Stimulated activated CD8-positive, alpha-beta memory T cell treated with anti-CD3 and anti-CD28 coated beads, Interleukin-7, amount 100 ng/mL, for 1 hour (primary cell): Measurements from ENCODE around the gene IGF2BP1.
"Not testable (repeated sequence)": the region's sequence is repeated elsewhere in the genome, so short reads cannot be mapped to it uniquely, and the experiment has no call there.

ENCODE experiments used
- DNase-seq, 2 donors: peaks; one replicate each; pipeline ENCODE4 v3.0.0-alpha.2; 2020; ENCODE audit warnings: low read depth in 2 of 2

The IGF2BP1 gene

DNA sequence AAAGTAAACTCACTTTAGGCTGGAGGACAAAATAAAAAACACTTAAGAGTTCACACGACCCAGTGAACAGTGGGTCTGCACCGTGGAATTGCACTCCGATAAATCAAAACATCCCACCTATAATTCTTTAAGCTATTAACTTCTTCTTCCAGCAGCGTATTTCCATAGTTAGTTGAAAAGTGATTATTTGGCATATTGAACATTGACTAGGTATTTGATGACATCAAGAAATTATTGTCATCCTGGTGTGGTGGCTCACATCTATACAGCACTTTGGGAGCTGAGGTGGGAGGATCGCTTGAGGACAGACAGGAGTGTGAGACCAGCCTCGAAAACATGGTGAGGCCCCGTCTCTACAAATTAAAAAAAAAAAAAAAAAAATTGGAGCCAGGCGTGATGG is 23.4 kb downstream of the IGF2BP1 start:
- no peak for DNase-seq

DNA sequence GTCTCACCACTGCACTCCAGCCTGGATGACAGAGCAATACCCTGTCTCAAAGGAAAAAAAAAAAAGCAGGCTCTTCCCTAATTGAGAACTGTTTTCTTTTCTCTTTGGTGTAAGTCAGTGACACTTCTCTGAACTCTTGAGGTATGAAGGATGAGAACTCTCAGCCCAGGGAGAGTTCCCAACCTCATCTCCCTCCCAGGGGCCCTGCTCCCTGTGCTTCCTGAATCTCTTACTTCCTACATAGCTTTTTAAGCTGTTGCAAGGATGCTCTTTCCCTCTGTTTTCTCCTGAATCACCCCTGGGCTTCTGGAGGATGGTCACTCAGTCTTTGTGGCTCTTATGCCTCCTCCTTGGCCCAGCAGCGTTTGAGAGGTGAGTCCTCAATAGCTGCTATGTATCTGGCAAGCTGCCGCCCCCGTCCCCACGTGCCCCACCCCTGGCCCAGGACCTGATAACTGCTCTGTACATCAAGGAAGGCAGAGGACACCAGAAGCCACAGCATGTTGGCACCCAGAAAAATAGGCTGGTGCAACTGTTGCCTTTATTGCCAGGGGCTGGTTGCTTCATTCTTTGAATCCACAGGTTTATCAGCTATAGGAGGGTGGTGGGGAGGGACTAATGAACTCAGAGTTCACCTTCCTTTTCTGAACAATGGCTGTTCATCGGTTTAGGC is 24.0 kb downstream of the IGF2BP1 start:
- DNase-seq, result no peak

DNA sequence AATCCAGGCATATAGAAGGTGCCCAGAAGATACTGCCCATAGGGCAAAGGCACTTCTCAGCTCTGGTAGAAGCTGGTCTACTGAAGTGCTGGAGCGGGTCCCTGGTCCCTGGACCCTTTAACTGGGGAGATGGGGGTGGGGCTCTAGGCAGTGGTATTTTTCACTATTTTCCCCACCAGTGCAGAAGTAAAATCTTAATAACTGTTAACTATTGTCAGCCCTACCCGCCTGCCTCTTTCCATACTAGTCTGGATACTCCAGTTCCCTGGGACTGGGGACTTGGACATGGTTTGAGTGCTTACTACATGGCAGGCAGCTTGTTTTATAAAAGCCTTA is 24.6 kb downstream of the IGF2BP1 start:
- DNase-seq, result no peak

DNA sequence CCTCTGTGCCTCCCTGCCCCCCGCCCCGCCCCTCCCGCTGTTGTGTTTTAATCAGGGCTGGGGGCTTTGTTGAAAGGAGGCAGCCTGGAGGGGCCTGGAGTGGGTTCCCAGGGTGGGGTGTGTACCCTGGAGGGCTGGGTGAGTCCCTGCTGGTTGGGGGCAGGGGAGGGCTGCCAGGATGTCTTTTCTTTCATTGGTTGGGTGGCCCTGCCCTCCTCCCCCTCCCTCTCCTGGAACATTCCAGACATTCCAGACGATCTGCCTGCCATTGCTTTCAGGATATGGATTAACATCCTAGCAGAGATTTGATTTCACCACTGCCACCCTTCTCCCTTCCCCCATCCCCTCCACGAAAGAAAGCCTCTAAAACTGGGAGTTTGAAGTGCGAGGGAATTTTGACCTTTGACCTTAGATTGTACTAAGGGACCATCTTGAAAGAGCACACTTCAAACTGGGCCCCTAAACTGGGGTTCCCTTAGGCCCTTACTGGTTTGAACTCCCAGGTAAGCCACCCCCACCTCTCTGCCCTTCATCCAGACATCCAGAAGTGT is 25.3 kb downstream of the IGF2BP1 start:
- no peak for DNase-seq

DNA sequence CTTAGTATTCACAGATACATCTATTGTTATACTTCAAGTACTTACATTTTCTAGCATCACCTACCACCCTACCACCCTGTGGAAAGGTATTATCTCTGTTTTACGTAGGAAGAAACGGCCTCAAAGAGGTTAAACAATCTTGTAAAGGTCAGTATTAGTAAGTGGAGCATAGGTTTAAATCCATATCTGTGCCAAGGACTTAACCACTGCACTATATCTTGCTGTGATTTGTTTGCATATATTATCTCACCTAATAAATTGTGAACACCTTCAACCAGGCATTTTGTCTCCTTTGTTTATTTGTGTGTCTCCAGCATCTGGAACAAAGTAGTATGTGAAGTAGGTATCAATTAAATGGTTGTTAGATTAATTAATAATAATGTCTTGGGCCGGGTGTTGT is 27.3 kb downstream of the IGF2BP1 start:
- no peak for DNase-seq

DNA sequence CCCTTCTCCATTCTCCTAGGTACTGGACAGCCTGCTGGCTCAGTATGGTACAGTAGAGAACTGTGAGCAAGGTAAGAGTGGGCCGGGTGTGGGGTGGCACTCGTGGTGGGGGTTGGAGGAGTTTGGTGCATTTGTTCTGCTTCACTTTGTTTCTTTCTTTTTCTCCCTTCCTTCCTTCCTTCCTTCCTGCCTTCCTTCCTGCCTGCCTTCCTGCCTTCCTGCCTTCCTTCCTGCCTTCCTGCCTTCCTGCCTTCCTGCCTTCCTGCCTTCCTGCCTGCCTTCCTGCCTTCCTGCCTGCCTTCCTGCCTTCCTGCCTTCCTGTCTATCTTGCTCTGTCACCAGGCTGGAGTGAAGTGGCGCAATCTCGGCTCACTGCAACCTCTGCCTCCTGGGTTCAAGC is 29.3 kb downstream of the IGF2BP1 start:
- not testable (repeated sequence) for DNase-seq

DNA sequence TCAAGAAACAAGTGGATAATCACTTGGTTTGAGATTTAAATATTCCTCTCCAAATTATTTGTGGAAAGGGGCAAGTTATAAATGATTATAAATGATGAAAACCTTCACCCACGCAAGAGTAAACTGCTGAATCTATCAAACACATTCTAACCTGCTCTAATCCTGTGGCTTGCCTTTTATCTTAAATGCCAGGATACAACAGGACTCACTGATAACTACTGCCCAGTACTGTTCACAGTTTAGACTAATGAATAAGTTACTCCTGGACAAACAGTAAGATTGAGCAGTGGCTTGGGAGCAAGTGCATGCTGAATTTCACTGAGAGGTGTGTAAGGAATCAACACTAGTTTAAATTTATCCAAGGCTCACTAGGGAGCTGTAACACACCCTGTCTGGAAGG is 31.1 kb downstream of the IGF2BP1 start:
- no peak for DNase-seq

DNA sequence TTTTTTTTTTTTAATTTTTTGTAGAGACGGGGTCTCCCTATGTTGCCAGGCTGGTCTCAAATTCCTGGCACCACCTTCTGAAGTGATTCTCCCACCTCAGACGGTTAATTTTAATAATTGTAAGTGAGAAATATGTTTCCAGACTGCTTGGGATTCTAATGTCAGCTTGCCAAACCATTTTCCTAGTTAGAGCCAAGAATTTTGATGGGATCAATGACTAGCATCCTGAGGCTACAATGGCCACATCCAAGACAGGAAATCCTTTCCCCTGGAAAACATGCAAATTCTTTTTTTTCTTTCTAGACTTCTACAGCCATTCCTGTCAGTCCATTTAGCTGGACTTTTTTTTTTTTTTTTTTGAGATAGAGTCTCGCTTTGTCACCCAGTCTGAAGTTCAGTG is 32.6 kb downstream of the IGF2BP1 start:
- DNase-seq, result no peak

DNA sequence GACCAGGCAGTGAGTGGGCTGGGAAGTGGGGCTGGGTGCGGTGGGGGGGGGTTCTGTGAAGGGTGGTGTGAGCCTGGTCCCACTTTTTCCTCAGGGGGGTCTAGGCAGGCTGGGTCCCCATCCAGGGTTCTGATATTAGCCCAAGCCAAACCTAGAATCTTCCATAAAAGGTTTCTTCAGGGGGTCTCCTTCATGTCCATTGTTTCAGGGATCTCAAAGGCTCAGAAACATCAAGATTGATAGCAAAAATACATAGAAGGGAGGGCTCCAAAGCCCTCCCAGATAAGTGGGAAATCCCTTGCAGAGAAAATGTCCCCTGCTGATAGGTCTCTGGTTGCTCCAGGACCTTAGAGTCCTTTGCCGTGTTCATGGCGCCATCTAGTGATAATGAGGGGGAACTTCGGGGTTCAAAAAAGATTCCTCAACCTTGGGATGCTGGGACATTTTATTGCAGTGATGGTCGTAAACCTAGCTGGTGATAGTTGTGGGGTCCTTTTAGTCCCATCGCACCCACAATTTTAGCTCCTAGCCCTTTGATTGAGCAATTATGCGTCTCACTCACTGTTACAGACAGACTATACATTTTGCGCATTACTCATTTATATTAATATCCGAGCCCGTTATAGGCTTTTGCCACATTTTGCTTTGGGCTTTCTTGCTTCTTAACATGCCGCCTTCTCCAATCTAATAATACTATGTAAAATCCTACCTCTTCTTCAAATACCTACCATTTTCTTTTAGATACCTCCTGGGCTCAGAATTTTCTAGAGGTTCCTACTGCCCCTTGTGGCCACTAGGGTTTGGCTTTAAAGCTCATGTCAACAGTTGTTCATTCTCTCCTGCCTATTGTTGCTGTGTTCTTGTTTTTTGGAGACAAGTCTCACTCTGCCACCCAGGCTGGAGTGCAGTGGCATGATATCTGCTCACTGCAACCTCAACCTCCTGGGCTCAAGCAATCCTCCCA is 35.1 kb downstream of the IGF2BP1 start:
- no peak for DNase-seq

DNA sequence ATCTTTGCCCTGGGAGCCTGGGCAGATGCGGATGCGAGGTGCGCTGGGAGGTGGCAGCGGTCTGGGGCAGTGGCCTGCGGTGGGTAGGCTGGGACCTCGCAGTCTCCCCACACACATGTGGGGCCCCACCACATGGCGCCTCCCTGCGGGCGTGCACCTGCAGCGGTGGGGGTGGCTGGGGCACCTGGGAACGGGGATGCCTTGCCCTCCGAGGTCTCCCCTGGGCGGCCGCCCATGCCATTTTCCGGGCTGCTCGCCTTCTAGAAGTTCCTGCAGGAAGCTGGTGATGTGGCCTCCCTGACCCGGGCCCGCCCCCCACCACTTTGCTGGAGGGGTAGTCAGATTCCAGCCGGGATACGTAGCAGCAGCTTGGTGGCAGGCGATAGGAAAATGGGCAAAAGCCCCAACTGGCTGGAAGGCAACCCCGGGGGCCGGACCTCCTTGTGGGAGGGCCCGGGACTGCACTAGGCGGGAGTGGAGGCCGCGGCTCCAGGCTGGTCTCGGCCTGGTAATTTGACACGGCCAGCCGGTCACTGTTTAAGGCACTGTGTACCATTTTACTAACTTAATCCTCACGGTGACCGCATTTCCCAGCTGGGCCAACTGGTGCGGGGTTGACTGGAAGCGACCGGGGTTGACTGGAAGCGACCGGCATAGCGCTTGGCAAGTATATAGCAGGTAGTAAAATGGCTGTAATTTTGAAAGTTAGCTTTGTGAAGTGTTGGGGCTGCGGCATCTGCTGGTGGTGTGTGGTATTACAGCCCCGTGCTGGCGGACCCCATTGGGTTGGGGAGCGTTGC is 38.5 kb downstream of the IGF2BP1 start:
- DNase-seq, result no peak

DNA sequence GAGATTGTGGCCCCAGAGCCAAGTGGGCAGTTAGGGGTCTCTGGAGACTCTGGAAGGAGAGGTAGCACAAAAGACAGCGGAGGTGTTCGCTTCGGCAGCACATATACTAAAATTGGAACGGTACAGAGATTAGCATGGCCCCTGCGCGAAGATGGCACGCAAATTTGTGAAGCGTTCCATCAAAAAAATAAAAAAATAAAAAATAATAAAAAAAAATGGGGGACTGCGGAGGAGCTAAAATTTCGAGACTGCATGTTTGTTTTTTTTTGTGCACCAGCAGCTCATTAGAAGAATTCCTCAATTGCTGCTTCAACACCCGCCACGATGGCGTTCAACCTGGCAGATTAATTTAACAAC is 39.1 kb downstream of the IGF2BP1 start:
- no peak for DNase-seq

DNA sequence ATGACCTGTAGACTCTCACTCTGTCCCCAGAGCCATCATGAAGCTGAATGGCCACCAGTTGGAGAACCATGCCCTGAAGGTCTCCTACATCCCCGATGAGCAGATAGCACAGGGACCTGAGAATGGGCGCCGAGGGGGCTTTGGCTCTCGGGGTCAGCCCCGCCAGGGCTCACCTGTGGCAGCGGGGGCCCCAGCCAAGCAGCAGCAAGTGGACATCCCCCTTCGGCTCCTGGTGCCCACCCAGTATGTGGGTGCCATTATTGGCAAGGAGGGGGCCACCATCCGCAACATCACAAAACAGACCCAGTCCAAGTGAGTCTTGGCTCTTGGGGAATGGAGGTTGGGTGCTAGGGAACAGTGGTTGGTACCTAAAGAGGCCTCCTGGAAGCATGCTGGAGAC is 41.0 kb downstream of the IGF2BP1 start:
- DNase-seq, result no peak

DNA sequence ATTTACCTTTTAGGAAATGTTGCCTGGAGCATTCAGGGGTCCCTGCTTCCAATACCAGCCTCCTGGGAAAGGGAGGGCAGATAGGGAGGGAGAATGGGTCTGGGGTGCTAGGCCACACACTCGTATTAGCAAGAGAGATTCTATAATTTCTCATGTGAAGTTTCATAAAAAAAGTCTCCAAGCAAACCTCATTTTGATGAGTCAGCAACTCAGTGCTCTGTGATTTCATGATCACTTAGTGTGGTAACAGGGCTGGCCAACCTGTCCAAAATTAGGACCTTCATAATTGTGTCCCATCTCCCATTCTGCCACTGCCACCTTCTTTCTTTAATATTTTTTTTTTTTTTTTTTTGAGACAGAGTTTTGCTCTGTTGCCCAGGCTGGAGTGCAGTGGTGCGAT is 41.4 kb downstream of the IGF2BP1 start:
- DNase-seq, result no peak

DNA sequence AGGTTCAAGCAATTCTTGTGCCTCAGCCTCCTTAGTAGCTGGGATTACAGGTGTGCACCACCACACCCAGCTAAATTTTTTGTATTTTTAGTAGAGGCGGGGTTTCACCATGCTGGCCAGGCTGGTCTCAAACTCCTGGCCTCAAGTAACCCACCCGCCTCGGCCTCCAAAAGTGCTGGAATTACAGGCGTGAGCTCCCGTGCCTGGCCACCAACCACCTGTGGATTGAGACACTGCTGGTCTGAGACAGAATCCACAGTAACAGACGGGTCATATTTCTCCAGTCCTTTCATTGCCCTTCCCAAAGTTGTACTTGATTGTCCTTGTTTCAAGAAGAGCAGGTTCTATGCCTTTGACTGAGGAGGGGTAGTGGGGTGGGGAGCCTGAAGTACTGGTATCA is 42.3 kb downstream of the IGF2BP1 start:
- DNase-seq, result not testable (repeated sequence)

DNA sequence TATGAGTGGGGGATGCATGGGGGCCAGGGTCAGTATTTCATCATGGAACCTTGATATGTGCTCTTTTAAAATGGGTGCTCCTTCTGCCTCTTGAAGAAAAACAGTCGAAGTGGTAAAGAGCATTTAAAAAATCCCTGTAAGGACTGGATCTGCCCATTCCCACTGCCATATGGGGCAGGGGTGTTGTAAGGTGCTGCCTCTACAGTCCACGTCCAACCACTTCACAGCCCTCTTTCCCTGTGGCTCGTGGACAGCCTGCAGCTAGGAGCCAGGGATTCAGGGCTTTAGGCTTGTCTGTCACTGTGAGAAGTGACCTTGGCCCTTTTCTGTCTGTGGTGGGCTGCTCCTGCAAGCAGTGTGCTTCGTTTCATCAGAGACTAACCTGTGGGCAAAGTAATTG is 44.3 kb downstream of the IGF2BP1 start:
- no peak for DNase-seq

DNA sequence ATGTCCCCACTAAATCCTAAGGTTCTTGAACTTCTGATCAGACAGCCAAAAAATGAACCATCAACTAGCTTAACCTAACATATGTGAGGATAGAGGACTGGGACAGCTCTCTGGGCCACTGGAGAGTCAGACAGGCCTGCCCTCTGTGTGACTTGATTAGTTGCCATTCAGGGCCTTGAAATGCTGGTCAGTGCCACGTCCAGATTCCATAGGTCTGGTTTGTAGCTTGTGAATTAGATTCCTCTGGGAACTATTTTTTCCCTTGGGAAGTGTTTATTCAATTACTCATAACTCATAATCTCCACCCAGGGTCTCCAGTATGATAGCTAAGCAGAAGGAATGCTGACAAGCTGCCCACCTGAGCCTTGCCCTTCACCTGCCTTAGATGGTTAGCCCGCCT is 48.2 kb downstream of the IGF2BP1 start:
- no peak for DNase-seq

DNA sequence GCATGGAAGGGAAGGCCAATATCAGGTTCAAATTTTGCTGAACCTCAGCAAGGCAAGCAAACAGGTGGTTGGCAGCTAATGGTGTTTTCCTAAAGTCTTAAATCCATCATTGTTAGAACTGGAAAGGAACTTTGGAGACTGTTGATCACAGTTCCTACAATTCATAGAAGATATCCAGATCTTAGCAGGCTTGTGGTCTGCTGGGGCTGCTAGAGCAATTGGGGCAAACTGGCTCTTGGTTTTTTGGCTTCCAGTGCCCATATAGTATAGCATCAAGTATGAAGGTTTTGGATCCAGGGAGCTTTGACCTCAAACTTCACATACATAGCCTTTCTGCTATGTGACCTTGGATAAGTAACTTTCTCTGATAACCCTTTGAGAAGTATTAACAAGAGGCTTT is 49.7 kb downstream of the IGF2BP1 start:
- no peak for DNase-seq

DNA sequence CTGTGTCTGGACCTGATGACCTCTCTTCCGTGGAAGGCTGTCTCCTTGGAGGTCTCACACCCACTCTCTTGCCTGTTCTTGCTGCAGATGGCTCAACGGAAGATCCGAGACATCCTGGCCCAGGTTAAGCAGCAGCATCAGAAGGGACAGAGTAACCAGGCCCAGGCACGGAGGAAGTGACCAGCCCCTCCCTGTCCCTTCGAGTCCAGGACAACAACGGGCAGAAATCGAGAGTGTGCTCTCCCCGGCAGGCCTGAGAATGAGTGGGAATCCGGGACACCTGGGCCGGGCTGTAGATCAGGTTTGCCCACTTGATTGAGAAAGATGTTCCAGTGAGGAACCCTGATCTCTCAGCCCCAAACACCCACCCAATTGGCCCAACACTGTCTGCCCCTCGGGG is 52.1 kb downstream of the IGF2BP1 start:
- no peak for DNase-seq

DNA sequence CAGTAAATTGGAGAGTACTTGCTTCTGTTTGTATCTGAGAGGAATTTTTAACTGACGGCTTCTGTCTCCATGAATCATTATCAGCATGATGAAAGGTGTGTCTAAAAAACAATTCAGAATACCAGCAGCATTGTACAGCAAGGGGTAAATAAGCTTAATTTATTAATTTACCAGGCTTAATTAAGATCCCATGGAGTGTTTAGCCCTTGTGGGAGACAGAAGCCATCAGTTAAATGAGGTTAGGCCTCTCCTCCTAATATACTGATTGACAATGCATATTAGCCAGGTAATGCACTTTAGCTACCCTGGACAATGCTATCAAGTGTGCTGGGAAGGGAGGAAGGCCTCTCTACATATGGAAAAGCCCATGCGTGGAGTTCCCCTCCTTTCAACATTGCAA is 53.4 kb downstream of the IGF2BP1 start:
- DNase-seq, result no peak

DNA sequence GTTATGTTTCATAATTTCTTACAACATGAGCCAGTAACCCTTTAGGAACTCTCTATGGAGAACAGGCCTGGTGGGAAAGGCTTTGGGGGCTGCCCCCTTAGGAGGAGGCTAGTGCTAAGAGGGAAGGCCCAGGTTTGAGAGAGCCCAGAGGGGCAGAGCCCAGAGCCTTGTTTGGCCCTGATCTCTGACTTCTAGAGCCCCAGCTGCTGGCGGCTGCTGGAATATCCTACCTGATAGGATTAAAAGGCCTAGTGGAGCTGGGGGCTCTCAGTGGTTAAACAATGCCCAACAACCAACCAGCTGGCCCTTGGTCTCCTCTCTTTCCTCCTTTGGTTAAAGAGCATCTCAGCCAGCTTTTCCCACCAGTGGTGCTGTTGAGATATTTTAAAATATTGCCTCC is 54.1 kb downstream of the IGF2BP1 start:
- DNase-seq, result no peak

DNA sequence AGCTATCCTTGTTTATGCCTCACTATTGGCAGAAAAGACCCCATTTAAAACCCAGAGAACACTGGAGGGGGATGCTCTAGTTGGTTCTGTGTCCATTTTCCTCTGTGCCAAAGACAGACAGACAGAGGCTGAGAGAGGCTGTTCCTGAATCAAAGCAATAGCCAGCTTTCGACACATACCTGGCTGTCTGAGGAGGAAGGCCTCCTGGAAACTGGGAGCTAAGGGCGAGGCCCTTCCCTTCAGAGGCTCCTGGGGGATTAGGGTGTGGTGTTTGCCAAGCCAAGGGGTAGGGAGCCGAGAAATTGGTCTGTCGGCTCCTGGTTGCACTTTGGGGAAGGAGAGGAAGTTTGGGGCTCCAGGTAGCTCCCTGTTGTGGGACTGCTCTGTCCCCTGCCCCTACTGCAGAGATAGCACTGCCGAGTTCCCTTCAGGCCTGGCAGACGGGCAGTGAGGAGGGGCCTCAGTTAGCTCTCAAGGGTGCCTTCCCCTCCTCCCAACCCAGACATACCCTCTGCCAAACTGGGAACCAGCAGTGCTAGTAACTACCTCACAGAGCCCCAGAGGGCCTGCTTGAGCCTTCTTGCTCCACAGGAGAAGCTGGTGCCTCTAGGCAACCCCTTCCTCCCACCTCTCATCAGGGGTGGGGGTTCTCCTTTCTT is 56.1 kb downstream of the IGF2BP1 start:
- DNase-seq, result no peak
